ENCODE results near the gene ST3GAL2.
"Not testable (repeated sequence)": the region's sequence is repeated elsewhere in the genome, so short reads cannot be mapped to it uniquely, and the experiment has no call there.

The ST3GAL2 gene

GRCh38 chr16:70419384-70420327, 19.2 kb downstream of the ST3GAL2 start:
- no peak for TF ChIP-seq CTCF (IDR thresholded peaks at IDR 0.05; ENCODE audit: low read depth, low read length)
- H3K4me3 ChIP-seq (replicated peaks in 1 of 2; ENCODE audit: low read depth in 2 of 2, low read length in 2 of 2): no peak overlapping the region
- no peak for DNase-seq (ENCODE audit: low read depth in 2 of 2)

GRCh38 chr16:70418993-70419318, 19.9 kb downstream of the ST3GAL2 start:
- TF ChIP-seq CTCF (IDR thresholded peaks at IDR 0.05; ENCODE audit: low read depth, low read length): no peak
- no peak for DNase-seq (ENCODE audit: low read depth in 2 of 2)
- no peak overlapping the region for H3K4me3 ChIP-seq (replicated peaks in 1 of 2; ENCODE audit: low read depth in 2 of 2, low read length in 2 of 2)

- no peak overlapping the region for H3K4me3 ChIP-seq (replicated peaks in 1 of 2; ENCODE audit: low read depth in 2 of 2, low read length in 2 of 2)
- no peak for DNase-seq (ENCODE audit: low read depth in 2 of 2)
- TF ChIP-seq CTCF (IDR thresholded peaks at IDR 0.05; ENCODE audit: low read depth, low read length): no peak
Observed at GRCh38 chr16:70418274-70418992, 20.5 kb downstream of the ST3GAL2 start.

- TF ChIP-seq CTCF (IDR thresholded peaks at IDR 0.05; ENCODE audit: low read depth, low read length): no peak
- no peak overlapping the region for H3K4me3 ChIP-seq (replicated peaks in 1 of 2; ENCODE audit: low read depth in 2 of 2, low read length in 2 of 2)
- no peak for DNase-seq (ENCODE audit: low read depth in 2 of 2)
Observed at GRCh38 chr16:70417661-70418060, 21.2 kb downstream of the ST3GAL2 start.

GRCh38 chr16:70416748-70417616, 21.9 kb downstream of the ST3GAL2 start:
- DNase-seq (ENCODE audit: low read depth in 2 of 2): no peak
- no peak for TF ChIP-seq CTCF (IDR thresholded peaks at IDR 0.05; ENCODE audit: low read depth, low read length)
- H3K4me3 ChIP-seq (replicated peaks in 1 of 2; ENCODE audit: low read depth in 2 of 2, low read length in 2 of 2): no peak overlapping the region

- not testable (repeated sequence) for DNase-seq (ENCODE audit: low read depth in 2 of 2); H3K4me3 ChIP-seq (replicated peaks in 1 of 2; ENCODE audit: low read depth in 2 of 2, low read length in 2 of 2)
Observed at GRCh38 chr16:70413572-70413971, 25.3 kb downstream of the ST3GAL2 start.

Measured in cardiac fibroblast (primary cell).